ENCODE results near the gene NPNT.
"Not testable (repeated sequence)": the region's sequence is repeated elsewhere in the genome, so short reads cannot be mapped to it uniquely, and the experiment has no call there.

Gene NPNT, protein sequence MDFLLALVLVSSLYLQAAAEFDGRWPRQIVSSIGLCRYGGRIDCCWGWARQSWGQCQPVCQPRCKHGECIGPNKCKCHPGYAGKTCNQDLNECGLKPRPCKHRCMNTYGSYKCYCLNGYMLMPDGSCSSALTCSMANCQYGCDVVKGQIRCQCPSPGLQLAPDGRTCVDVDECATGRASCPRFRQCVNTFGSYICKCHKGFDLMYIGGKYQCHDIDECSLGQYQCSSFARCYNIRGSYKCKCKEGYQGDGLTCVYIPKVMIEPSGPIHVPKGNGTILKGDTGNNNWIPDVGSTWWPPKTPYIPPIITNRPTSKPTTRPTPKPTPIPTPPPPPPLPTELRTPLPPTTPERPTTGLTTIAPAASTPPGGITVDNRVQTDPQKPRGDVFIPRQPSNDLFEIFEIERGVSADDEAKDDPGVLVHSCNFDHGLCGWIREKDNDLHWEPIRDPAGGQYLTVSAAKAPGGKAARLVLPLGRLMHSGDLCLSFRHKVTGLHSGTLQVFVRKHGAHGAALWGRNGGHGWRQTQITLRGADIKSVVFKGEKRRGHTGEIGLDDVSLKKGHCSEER

GRCh38 chr4:105894660-105895582, at the start of gene NPNT:
NPNT (plus strand) TSS chr4:105895471; CDS start chr4:105895653, 182 bp downstream.
- DNase-seq = peak; percentile 60

- DNase-seq = no peak
Measured at GRCh38 chr4:105845559-105845958, 49.7 kb upstream of the NPNT start.

GRCh38 chr4:105848359-105848758, 46.9 kb upstream of the NPNT start:
- not testable (repeated sequence) for DNase-seq

DNA sequence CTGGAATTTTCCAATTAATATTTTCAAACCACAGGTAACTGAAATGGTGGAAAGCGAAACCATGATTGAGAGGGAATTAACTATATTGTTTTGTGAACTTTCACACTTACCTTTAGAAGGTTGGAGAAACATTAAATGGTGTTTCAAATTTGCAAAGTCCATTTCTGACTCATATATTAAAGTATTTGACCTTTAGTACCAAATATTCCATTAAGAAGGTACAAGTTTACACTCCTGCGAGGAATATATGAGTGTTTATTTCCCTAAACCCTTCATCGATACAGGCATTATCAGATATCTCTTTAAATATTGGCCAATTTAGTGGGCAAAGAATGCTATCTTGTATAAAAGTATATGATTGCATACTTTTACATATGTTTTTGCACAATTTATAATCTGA, 44.1 kb upstream of the NPNT start:
- DNase-seq = no peak

DNA sequence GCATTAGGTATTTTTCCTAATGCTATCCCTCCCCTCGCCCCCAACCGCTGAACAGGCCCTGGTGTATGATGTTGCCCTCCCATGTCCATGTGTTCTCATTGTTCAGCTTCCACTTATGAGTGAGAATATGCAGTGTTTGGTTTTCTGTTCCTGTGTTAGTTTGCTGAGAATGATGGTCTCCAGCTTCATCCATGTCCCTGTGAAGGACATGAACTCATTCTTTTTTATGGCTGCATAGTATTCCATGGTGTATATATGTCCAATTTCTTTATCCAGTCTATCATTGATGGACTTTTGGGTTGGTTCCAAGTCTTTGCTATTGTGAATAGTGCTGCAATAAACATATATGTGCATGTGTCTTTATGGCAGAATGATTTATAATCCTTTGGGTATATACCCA, 43.0 kb upstream of the NPNT start:
- not testable (repeated sequence) for DNase-seq

DNA sequence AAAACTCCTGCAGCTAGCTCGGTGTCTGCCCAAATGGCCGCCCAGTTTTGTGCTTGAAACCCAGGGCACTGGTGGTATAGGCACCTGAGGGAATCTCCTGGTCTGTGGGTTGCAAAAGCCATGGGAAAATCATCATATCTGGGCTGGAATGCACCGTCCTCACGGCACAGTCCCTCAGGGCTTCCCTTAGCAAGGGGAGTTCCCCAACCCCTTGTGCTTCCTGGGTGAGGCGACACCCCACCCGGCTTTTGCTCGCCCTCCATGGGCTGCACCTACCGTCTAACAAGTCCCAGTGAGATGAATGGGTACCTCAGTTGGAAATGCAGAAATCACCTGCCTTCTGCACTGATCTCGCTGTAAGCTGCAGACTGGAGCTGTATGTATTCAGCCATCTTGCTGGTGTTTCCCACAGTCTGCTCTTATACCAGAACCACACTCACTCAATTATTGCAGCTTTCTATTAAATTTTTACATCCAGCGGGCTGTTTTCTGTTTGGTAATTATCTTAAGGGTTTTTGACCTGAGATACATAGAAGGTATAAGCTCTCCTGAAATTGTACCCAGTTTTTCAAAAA, 36.7 kb upstream of the NPNT start:
- DNase-seq = no peak

DNA sequence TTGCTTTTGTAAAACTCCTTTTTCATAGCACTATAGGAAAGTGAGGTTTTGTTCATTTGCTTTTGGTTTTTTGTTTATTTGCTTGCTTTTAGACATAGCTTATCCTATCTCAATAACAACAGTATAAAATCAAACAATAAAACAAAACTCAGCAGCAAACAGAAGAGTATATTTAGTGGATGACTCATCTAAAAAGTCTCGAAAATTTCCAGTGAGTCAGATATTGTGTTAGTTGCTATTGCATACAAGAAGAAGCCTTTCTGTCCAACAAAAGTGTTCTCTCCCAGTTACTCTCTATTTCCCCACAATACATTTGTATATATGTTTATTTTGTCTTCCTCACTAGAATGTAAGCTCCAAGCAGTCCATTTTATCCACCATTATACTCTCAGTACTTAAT, 36.0 kb upstream of the NPNT start:
- no peak for DNase-seq

- no peak for DNase-seq
Measured at GRCh38 chr4:105870963-105871362, 24.3 kb upstream of the NPNT start.

GRCh38 chr4:105871997-105872396, 23.3 kb upstream of the NPNT start:
- DNase-seq = no peak

DNA sequence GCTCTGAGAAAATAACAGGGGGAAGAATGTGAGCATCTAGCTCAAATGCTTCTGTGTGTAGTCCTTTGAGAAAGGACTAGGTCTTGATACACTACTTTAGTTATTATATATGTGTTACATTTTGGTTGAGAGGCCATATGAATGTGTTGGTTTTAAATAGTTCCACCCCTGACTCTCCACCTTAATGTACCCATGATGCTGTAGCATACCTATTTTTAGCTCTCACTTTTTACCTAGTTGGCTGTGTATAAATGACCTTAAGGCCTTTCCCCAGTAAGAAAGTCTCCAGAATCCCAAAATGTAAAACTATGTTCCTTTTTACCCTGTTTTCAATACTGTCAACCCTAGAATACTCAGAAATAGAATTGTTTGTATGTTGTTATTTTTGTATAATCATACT, 20.0 kb upstream of the NPNT start:
- no peak for DNase-seq

GRCh38 chr4:105878668-105879067, 16.6 kb upstream of the NPNT start:
- DNase-seq = no peak

DNA sequence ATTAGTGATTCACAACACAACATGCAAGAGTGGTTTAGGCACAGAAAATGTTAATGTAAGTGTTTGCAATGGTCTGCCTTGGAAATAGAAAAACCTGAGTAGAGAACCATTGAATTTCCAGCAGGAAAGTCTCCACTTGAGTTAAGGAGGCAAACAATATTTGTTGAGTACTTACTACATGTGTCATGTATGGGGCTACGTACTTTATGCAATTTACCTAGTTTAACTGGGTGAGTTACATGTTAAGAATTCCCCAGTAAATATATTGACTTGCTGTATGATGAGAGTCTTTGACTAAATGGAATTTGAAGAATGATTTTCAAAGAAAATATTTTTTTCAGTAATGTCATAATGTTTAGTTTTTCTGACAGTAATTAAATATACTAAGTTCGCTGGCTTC, 7.8 kb upstream of the NPNT start:
- no peak for DNase-seq

GRCh38 chr4:105895583-105896460, 551 bp downstream of the NPNT start:
- no peak for DNase-seq

- peak; percentile 3 for DNase-seq
Measured at GRCh38 chr4:105896461-105896942, 1.2 kb downstream of the NPNT start.

DNA sequence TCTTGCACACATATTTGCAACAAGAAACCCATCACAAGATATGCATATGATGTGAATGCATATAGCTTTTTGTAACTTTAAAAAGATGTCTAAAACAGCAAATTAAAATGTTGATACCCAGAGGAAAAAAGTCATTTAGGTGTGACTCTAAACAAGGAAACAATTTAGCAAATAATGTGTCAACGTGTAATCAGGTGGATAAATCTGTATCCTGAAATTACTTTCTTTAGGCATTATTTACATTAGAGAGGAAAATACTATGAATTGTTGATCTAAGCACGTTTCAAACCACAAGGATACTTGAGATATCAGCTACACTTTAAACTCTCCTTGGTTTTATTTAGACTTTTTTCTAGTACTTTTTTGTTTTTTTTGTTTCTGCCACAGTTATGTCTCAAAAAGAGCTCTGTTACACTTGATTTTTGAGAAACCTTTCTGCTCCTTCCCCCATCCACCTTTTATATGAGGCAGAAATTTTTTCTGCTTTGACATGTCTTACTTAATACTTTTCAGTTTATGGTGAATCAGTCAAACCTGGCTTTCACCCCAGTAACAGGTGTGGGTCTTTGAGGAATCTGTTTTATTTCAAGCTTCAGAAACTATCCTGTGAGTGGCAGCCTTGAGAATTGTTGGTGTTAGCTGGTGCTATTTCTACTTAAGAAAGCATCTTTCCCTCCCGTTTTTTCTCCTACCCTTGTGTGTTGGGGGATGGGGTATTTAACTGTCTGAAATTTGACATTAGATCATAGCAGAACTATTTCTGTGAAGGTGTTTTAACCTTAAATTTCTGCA, 1.9 kb downstream of the NPNT start:
- no peak for DNase-seq

DNA sequence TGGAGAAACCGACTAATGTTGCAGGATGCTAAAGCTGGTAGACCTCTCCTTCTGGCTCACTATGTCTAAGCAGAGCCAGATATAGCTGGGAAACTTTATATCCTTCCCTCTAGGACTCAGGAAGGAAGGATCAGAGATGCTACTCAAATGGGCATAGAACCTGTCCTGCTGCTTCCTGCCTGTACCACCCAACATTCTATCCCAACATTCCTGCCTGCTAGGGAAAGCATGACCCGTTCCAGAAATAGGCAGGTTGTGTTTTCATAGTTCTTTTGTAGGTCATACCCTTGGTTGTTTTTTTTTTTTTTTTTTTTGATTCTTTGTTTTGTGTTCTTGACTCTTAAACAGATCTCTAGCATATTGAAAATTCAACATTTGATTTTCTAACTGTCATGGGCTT, 5.3 kb downstream of the NPNT start:
- no peak for DNase-seq

- no peak for DNase-seq
Measured at GRCh38 chr4:105902550-105903262, 7.4 kb downstream of the NPNT start.

GRCh38 chr4:105909787-105910281, 14.6 kb downstream of the NPNT start:
- DNase-seq = peak; percentile 8

GRCh38 chr4:105911426-105911825, 16.2 kb downstream of the NPNT start:
- no peak for DNase-seq

DNA sequence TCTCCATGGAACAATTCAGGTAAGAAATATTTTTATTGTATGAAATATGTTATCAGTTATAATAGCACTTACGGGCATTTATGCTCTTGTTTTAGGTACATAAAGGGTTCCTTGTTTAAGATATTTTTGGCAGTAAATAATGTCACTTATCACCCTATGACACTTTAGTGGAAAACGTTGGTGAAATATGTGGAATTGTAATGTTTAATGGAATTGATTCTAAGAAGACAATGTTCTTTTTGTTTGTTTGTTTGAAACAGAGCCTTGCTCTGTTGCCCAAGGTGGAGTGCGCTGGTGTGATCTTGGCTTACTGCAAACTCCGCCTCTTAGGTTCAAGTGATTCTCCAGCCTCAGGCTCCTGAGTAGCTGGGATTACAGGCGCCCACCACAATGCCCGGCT, 17.4 kb downstream of the NPNT start:
- DNase-seq = no peak
